GM12892 (cell line): ENCODE data around the gene POLR1D.

Experiments used
- POLR2A ChIP-seq: IDR thresholded peaks from 2 replicates; pipeline ENCODE4 v1.6.1; 2011; ENCODE audit warnings: low read depth, low read length, control low read depth
- TAF1 ChIP-seq: IDR thresholded peaks from 2 replicates; pipeline ENCODE4 v1.6.1; 2011; ENCODE audit warnings: low read depth, mild to moderate bottlenecking, control low read depth, low read length, borderline replicate concordance

GRCh38 chr13:27638521-27638920 is 16.8 kb downstream of the POLR1D start:
- TF ChIP-seq POLR2A (no peak), TAF1 (no peak)
